Left lung (tissue), 10 donors: ENCODE results near the gene FETUB. TPM values are rescaled to one million over a fixed set of nuclear protein-coding genes. Genes with fewer than 3 reads are reported as not detected.
"Not testable (repeated sequence)": the region's sequence is repeated elsewhere in the genome, so short reads cannot be mapped to it uniquely, and the experiment has no call there.

Experiments used
- ATAC-seq: fragments of 200-7000 bp; cut with Tn5 transposase; one replicate; pipeline ENCODE4 v1.9.1; 2020; ENCODE audit warnings: moderate library complexity
- DNase-seq, 4 donors: peaks; one replicate each; pipeline ENCODE4 v3.0.0-alpha.2; 2013 to 2020
- H3K27ac ChIP-seq, 2 donors: fragments of 200-600 bp; sonication (generic) in 1 of 2; one replicate each; pipeline versions ENCODE4 v1.5.0 to v1.8.0; 2020 to 2021
- H3K27me3 ChIP-seq, 2 donors: fragments of 200-600 bp; sonication (generic) in 1 of 2; one replicate each; pipeline versions ENCODE4 v1.5.0 to v1.8.0; 2020 to 2021
- H3K36me3 ChIP-seq, 2 donors: fragments of 200-600 bp; sonication (generic) in 1 of 2; one replicate each; pipeline versions ENCODE4 v1.5.0 to v1.8.0; 2020 to 2021
- H3K4me1 ChIP-seq, 2 donors: fragments of 200-600 bp; one replicate each; pipeline ENCODE4 v1.8.0; 2021
- H3K4me3 ChIP-seq, 2 donors: fragments of 200-600 bp; sonication (generic) in 1 of 2; one replicate each; pipeline versions ENCODE4 v1.5.0 to v1.8.0; 2020 to 2021; ENCODE audit warnings: mild to moderate bottlenecking in 1 of 2
- H3K9me3 ChIP-seq, 2 donors: fragments of 200-600 bp; sonication (generic) in 1 of 2; one replicate each; pipeline versions ENCODE4 v1.5.0 to v1.8.0; 2020 to 2021
- CTCF ChIP-seq, 2 donors: fragments of 200-600 bp; sonication (generic) in 1 of 2; IDR thresholded peaks; one replicate each; pipeline versions ENCODE4 v1.5.0 to v1.8.0; 2021; ENCODE audit warnings: antibody characterized with exemption in 2 of 2
- intact Hi-C, 2 donors: fragments of 100-400 bp; cut with DNase I; formaldehyde crosslinking; loops; one replicate each; pipeline versions ENCODE4 v1.11.2 to v1.14.2; 2022
- polyA plus RNA-seq, 6 donors: library from polyadenylated mRNA; unstranded; fragments of 120-200 nt; gene quantifications; one replicate each; pipeline ENCODE4 v1.2.1, GENCODE V29; 2013; ENCODE audit not compliant: insufficient read length in 6 of 6
- total RNA-seq, 2 donors: library from RNA; stranded (reverse); fragmentation: NEBNext Ultra II Directional; extraction: Animal tissue kit (Norgen Biotek cat#: 25700); gene quantifications; one replicate each; pipeline ENCODE4 v1.2.1, GENCODE V29; 2021
- donor health status: DM: no; HTN: yes; CAD: no.
- donor health status: DM: no; HTN: no; CAD: no.

FETUB gene
- total and polyA plus RNA-seq, 8 donors = not detected

GRCh38 chr3:186678604-186679003, 38.4 kb downstream of the FETUB start:
- Histone ChIP-seq H3K36me3 (no peaks in the 10 kb centered on the region), H3K9me3 (no peaks in the 10 kb centered on the region), H3K4me3 (no peak overlapping the region), H3K4me1 (no peaks in the 10 kb centered on the region), H3K27me3 (peaks cover 0 to 51% of the 10 kb centered on the region in 2 donors), H3K27ac (no peak overlapping the region)
- ATAC-seq = no peak
- no peak for DNase-seq
- no peak for TF ChIP-seq CTCF (IDR thresholded peaks at IDR 0.05)
- intact Hi-C loops = no loop called here

- intact Hi-C loops = no loop called here
- TF ChIP-seq CTCF (IDR thresholded peaks at IDR 0.05) = no peak
- no peak overlapping the region for H3K27ac ChIP-seq
Observed at GRCh38 chr3:186679151-186679550, 39.0 kb downstream of the FETUB start.

GRCh38 chr3:186680869-186681268, 40.7 kb downstream of the FETUB start:
- Histone ChIP-seq H3K4me1 (no peaks in the 10 kb centered on the region), H3K36me3 (no peaks in the 10 kb centered on the region), H3K9me3 (peaks cover 0 to 2% of the 10 kb centered on the region in 2 donors), H3K27ac (no peak overlapping the region), H3K27me3 (peaks cover 0 to 46% of the 10 kb centered on the region in 2 donors), H3K4me3 (no peak overlapping the region)
- no peak for TF ChIP-seq CTCF (IDR thresholded peaks at IDR 0.05)
- intact Hi-C loops = no loop called here
- ATAC-seq (no peak), DNase-seq (no peak)

More at GRCh38 chr3:186679151-186679550, 39.0 kb downstream of the FETUB start:
- no peaks in the 10 kb centered on the region for H3K36me3 ChIP-seq
- ATAC-seq = no peak
- H3K4me1 ChIP-seq = no peaks in the 10 kb centered on the region
- H3K4me3 ChIP-seq = no peak overlapping the region
- peaks cover 0 to 48% of the 10 kb centered on the region in 2 donors for H3K27me3 ChIP-seq
- no peak for DNase-seq
- no peaks in the 10 kb centered on the region for H3K9me3 ChIP-seq

- DNase-seq (no peak), ATAC-seq (no peak)
- Histone ChIP-seq H3K4me3 (no peak overlapping the region), H3K36me3 (no peaks in the 10 kb centered on the region), H3K9me3 (peaks cover 0 to 2% of the 10 kb centered on the region in 2 donors), H3K27ac (no peak overlapping the region), H3K27me3 (peaks cover 0 to 33% of the 10 kb centered on the region in 2 donors), H3K4me1 (no peaks in the 10 kb centered on the region)
- intact Hi-C loops = no loop called here
- TF ChIP-seq CTCF (IDR thresholded peaks at IDR 0.05) = no peak
Observed at GRCh38 chr3:186682812-186683211, 42.6 kb downstream of the FETUB start.

GRCh38 chr3:186683979-186684378, 43.8 kb downstream of the FETUB start:
- TF ChIP-seq CTCF (IDR thresholded peaks at IDR 0.05) = no peak
- no peak overlapping the region for H3K4me3 ChIP-seq
- peaks cover 0 to 2% of the 10 kb centered on the region in 2 donors for H3K9me3 ChIP-seq
- no peaks in the 10 kb centered on the region for H3K4me1 ChIP-seq
- DNase-seq = no peak
- no peak overlapping the region for H3K27ac ChIP-seq
- no peak for ATAC-seq
- peaks cover 0 to 25% of the 10 kb centered on the region in 2 donors for H3K27me3 ChIP-seq
- no peaks in the 10 kb centered on the region for H3K36me3 ChIP-seq
- intact Hi-C loops = no loop called here

GRCh38 chr3:186686475-186686874, 46.3 kb downstream of the FETUB start:
- H3K4me3 ChIP-seq, H3K4me1 ChIP-seq, H3K27ac ChIP-seq, H3K36me3 ChIP-seq, H3K9me3 ChIP-seq, DNase-seq, ATAC-seq, intact Hi-C loops: not testable (repeated sequence)
- H3K27me3 ChIP-seq = peaks cover 0 to 14% of the 10 kb centered on the region in 2 donors
